Measurements from ENCODE around the gene IGLL1. TPM values are rescaled to one million over a fixed set of nuclear protein-coding genes. Genes with fewer than 3 reads are reported as not detected.
"Not testable (repeated sequence)": the region's sequence is repeated elsewhere in the genome, so short reads cannot be mapped to it uniquely, and the experiment has no call there.

IGLL1 gene
- total and polyA plus RNA-seq, 3 experiments from 2014 or later: not detected

GRCh38 chr22:23564276-23564675, 15.8 kb downstream of the IGLL1 start:
- no peaks in the 10 kb centered on the region for H3K36me3 Mint-ChIP-seq
- no peak overlapping the region for H3K27ac ChIP-seq (ENCODE audit: low read depth, low read length)
- ChIA-PET CTCF (no interaction called here), POLR2A (no interaction called here)
- no peaks in the 10 kb centered on the region for H3K36me3 ChIP-seq (ENCODE audit: insufficient read depth, low read length)
- peaks cover 14% of the 10 kb centered on the region for H3K27me3 ChIP-seq (ENCODE audit: insufficient read depth, low read length, poor library complexity, severe bottlenecking)
- no peak overlapping the region for H3K4me3 ChIP-seq (ENCODE audit: low read length)
- peak overlapping the region in 1 of 8 donors; percentile 72 for H3K27ac Mint-ChIP-seq
- peaks cover 33 to 42% of the 10 kb centered on the region in 2 donors for H3K27me3 Mint-ChIP-seq
- no peaks in the 10 kb centered on the region for H3K9me3 Mint-ChIP-seq
- no peaks in the 10 kb centered on the region for H3K9me3 ChIP-seq (ENCODE audit: low read length)
- peak overlapping the region in 1 of 7 donors; percentile 5 for H3K4me3 Mint-ChIP-seq
- peaks cover 0 to 10% (median 5%) of the 10 kb centered on the region in 3 donors for H3K4me1 Mint-ChIP-seq
- H3K4me1 ChIP-seq (ENCODE audit: insufficient read depth, low read length): no peaks in the 10 kb centered on the region
- DNase-seq: no peak

- no peak overlapping the region for H3K27ac ChIP-seq (ENCODE audit: low read depth, low read length)
- Mint-ChIP-seq H3K36me3 (no peaks in the 10 kb centered on the region), H3K27me3 (peaks cover 25 to 36% of the 10 kb centered on the region in 2 donors), H3K4me1 (peaks cover 0 to 10% (median 5%) of the 10 kb centered on the region in 3 donors), H3K4me3 (no peak overlapping the region), H3K27ac (no peak overlapping the region), H3K9me3 (no peaks in the 10 kb centered on the region)
- peaks cover 14% of the 10 kb centered on the region for H3K27me3 ChIP-seq (ENCODE audit: insufficient read depth, low read length, poor library complexity, severe bottlenecking)
- ChIA-PET POLR2A (no interaction called here), CTCF (no interaction called here)
- no peak overlapping the region for H3K4me3 ChIP-seq (ENCODE audit: low read length)
- no peaks in the 10 kb centered on the region for H3K36me3 ChIP-seq (ENCODE audit: insufficient read depth, low read length)
- H3K9me3 ChIP-seq (ENCODE audit: low read length): no peaks in the 10 kb centered on the region
- H3K4me1 ChIP-seq (ENCODE audit: insufficient read depth, low read length): no peaks in the 10 kb centered on the region
- no peak for DNase-seq
Measured at GRCh38 chr22:23563111-23563510, 17.0 kb downstream of the IGLL1 start.

GRCh38 chr22:23562186-23562585, 17.9 kb downstream of the IGLL1 start:
- Mint-ChIP-seq H3K27me3 (peaks cover 21 to 30% of the 10 kb centered on the region in 2 donors), H3K36me3 (no peaks in the 10 kb centered on the region), H3K9me3 (no peaks in the 10 kb centered on the region), H3K4me3 (no peak overlapping the region), H3K27ac (no peak overlapping the region), H3K4me1 (peaks cover 0 to 10% (median 5%) of the 10 kb centered on the region in 3 donors)
- CTCF ChIA-PET: no interaction called here
- Histone ChIP-seq H3K9me3 (ENCODE audit: low read length) (no peaks in the 10 kb centered on the region), H3K4me3 (ENCODE audit: low read length) (no peak overlapping the region), H3K4me1 (ENCODE audit: insufficient read depth, low read length) (no peaks in the 10 kb centered on the region), H3K27ac (ENCODE audit: low read depth, low read length) (no peak overlapping the region), H3K36me3 (ENCODE audit: insufficient read depth, low read length) (no peaks in the 10 kb centered on the region), H3K27me3 (ENCODE audit: insufficient read depth, low read length, poor library complexity, severe bottlenecking) (peaks cover 8% of the 10 kb centered on the region)
- POLR2A ChIA-PET: no interaction called here
- no peak for DNase-seq

- H3K27ac ChIP-seq (ENCODE audit: low read depth, low read length); DNase-seq; H3K9me3 ChIP-seq (ENCODE audit: low read length); H3K4me3 ChIP-seq (ENCODE audit: low read length); POLR2A ChIA-PET; H3K27ac Mint-ChIP-seq; CTCF ChIA-PET; H3K36me3 ChIP-seq (ENCODE audit: insufficient read depth, low read length); H3K36me3 Mint-ChIP-seq; H3K4me3 Mint-ChIP-seq; H3K4me1 Mint-ChIP-seq; H3K9me3 Mint-ChIP-seq; H3K27me3 ChIP-seq (ENCODE audit: insufficient read depth, low read length, poor library complexity, severe bottlenecking); H3K4me1 ChIP-seq (ENCODE audit: insufficient read depth, low read length): not testable (repeated sequence)
- H3K27me3 Mint-ChIP-seq: peaks cover 20 to 32% of the 10 kb centered on the region in 2 donors
Measured at GRCh38 chr22:23561025-23561510, 19.0 kb downstream of the IGLL1 start.

GRCh38 chr22:23560215-23560614, 19.9 kb downstream of the IGLL1 start:
- DNase-seq; H3K4me3 ChIP-seq (ENCODE audit: low read length); H3K36me3 ChIP-seq (ENCODE audit: insufficient read depth, low read length); H3K9me3 Mint-ChIP-seq; H3K36me3 Mint-ChIP-seq; H3K4me3 Mint-ChIP-seq; H3K27ac Mint-ChIP-seq; H3K4me1 Mint-ChIP-seq; H3K27ac ChIP-seq (ENCODE audit: low read depth, low read length); H3K4me1 ChIP-seq (ENCODE audit: insufficient read depth, low read length); H3K27me3 ChIP-seq (ENCODE audit: insufficient read depth, low read length, poor library complexity, severe bottlenecking); H3K9me3 ChIP-seq (ENCODE audit: low read length); CTCF ChIA-PET: not testable (repeated sequence)
- peaks cover 15 to 33% of the 10 kb centered on the region in 2 donors for H3K27me3 Mint-ChIP-seq
- POLR2A ChIA-PET: interaction anchor here (0.6 kb wide), 1 partner anchor 37 kb away, joined by 3 read pairs; no protein-coding TSS in a partner anchor

- DNase-seq: no peak
- H3K9me3 Mint-ChIP-seq: no peaks in the 10 kb centered on the region
- peaks cover 8% of the 10 kb centered on the region for H3K27me3 ChIP-seq (ENCODE audit: insufficient read depth, low read length, poor library complexity, severe bottlenecking)
- CTCF ChIA-PET: no interaction called here
- no peak overlapping the region for H3K4me3 Mint-ChIP-seq
- no peaks in the 10 kb centered on the region for H3K4me1 ChIP-seq (ENCODE audit: insufficient read depth, low read length)
- no peak overlapping the region for H3K27ac ChIP-seq (ENCODE audit: low read depth, low read length)
- peaks cover 0 to 2% (median 0%) of the 10 kb centered on the region in 3 donors for H3K36me3 Mint-ChIP-seq
- H3K36me3 ChIP-seq (ENCODE audit: insufficient read depth, low read length): no peaks in the 10 kb centered on the region
- POLR2A ChIA-PET: no interaction called here
- no peak overlapping the region for H3K4me3 ChIP-seq (ENCODE audit: low read length)
- no peaks in the 10 kb centered on the region for H3K4me1 Mint-ChIP-seq
- H3K9me3 ChIP-seq (ENCODE audit: low read length): no peaks in the 10 kb centered on the region
- peaks cover 8 to 21% of the 10 kb centered on the region in 2 donors for H3K27me3 Mint-ChIP-seq
- H3K27ac Mint-ChIP-seq: no peak overlapping the region
Measured at GRCh38 chr22:23557467-23557866, 22.6 kb downstream of the IGLL1 start.

GRCh38 chr22:23557036-23557435, 23.1 kb downstream of the IGLL1 start:
- H3K9me3 ChIP-seq (ENCODE audit: low read length): no peaks in the 10 kb centered on the region
- no peak overlapping the region for H3K27ac Mint-ChIP-seq
- peaks cover 11% of the 10 kb centered on the region for H3K27me3 ChIP-seq (ENCODE audit: insufficient read depth, low read length, poor library complexity, severe bottlenecking)
- H3K36me3 ChIP-seq (ENCODE audit: insufficient read depth, low read length): no peaks in the 10 kb centered on the region
- no peak overlapping the region for H3K27ac ChIP-seq (ENCODE audit: low read depth, low read length)
- CTCF ChIA-PET: no interaction called here
- H3K4me1 Mint-ChIP-seq: no peaks in the 10 kb centered on the region
- H3K4me1 ChIP-seq (ENCODE audit: insufficient read depth, low read length): no peaks in the 10 kb centered on the region
- H3K9me3 Mint-ChIP-seq: no peaks in the 10 kb centered on the region
- DNase-seq: no peak
- no peak overlapping the region for H3K4me3 Mint-ChIP-seq
- H3K36me3 Mint-ChIP-seq: peaks cover 0 to 2% (median 0%) of the 10 kb centered on the region in 3 donors
- H3K27me3 Mint-ChIP-seq: peaks cover 7 to 19% of the 10 kb centered on the region in 2 donors
- H3K4me3 ChIP-seq (ENCODE audit: low read length): no peak overlapping the region
- POLR2A ChIA-PET: no interaction called here

- Histone ChIP-seq H3K4me3 (ENCODE audit: low read length) (no peak overlapping the region), H3K9me3 (ENCODE audit: low read length) (no peaks in the 10 kb centered on the region), H3K27ac (ENCODE audit: low read depth, low read length) (no peak overlapping the region), H3K4me1 (ENCODE audit: insufficient read depth, low read length) (no peaks in the 10 kb centered on the region), H3K27me3 (ENCODE audit: insufficient read depth, low read length, poor library complexity, severe bottlenecking) (peaks cover 11% of the 10 kb centered on the region), H3K36me3 (ENCODE audit: insufficient read depth, low read length) (no peaks in the 10 kb centered on the region)
- ChIA-PET CTCF (no interaction called here), POLR2A (no interaction called here)
- Mint-ChIP-seq H3K36me3 (peaks cover 0 to 2% (median 0%) of the 10 kb centered on the region in 3 donors), H3K27ac (no peak overlapping the region), H3K9me3 (no peaks in the 10 kb centered on the region), H3K4me1 (no peaks in the 10 kb centered on the region), H3K4me3 (no peak overlapping the region), H3K27me3 (peaks cover 6 to 17% of the 10 kb centered on the region in 2 donors)
- DNase-seq: no peak
Measured at GRCh38 chr22:23556026-23556620, 24.0 kb downstream of the IGLL1 start.

All from CD8-positive, alpha-beta memory T cell (primary cell).